Endothelial cell of umbilical vein (primary cell): Measurements from ENCODE around the gene SLC39A3. TPM values are rescaled to one million over a fixed set of nuclear protein-coding genes. Genes with fewer than 3 reads are reported as not detected.

ENCODE experiments used
- BruUV-seq: library from RNA; stranded (reverse); fragments of 400-500 nt; replicated peaks from 2 replicates; lab custom pipeline; 2021; lab: Mats Ljungman, UMichigan
- CTCF ChIA-PET: fragments of 300-600, 350-600 bp; sonication (Branson Sonifier 250); formaldehyde crosslinking; loops from one replicate; lab custom pipeline; 2021; ENCODE audit warnings: antibody characterized with exemption, inconsistent platforms; lab: Charles Lee
- POLR2A ChIA-PET: fragments of 300-600, 350-600 bp; sonication (Branson Sonifier 250); formaldehyde crosslinking; loops from one replicate; lab custom pipeline; 2021; ENCODE audit warnings: antibody characterized with exemption, inconsistent platforms; lab: Charles Lee
- DNase-seq: peaks from one replicate; pipeline ENCODE4 v3.0.0-alpha.2; 2011; ENCODE audit warnings: low read depth, low spot score
- FAIRE-seq: peaks from 2 replicates; lab custom pipeline; 2011; peaks lifted over from hg19 to GRCh38; lab: Jason Lieb, UNC
- H2AFZ ChIP-seq: 2 replicates; pipeline ENCODE4 v1.6.0; 2012; ENCODE audit warnings: low read depth, low read length, control low read depth, inconsistent platforms
- H3K27ac ChIP-seq: 2 replicates; pipeline ENCODE4 v1.5.1; 2011; ENCODE audit warnings: low read depth, mild to moderate bottlenecking, control low read depth, low read length, moderate library complexity; ENCODE audit not compliant: insufficient read depth
- H3K27me3 ChIP-seq, 2 experiments: 2 replicates each; pipeline versions ENCODE4 v1.6.0 to v1.6.1; 2011; ENCODE audit warnings: low read length in 2 of 2, mixed read lengths in 1 of 2; ENCODE audit not compliant: control insufficient read depth in 2 of 2, insufficient read depth in 2 of 2
- H3K36me3 ChIP-seq, 2 experiments: 2 replicates in 1 of 2; 3 replicates in 1 of 2; pipeline ENCODE4 v1.5.1; 2011; ENCODE audit warnings: low read length in 2 of 2, mild to moderate bottlenecking in 1 of 2, moderate library complexity in 1 of 2; ENCODE audit not compliant: control insufficient read depth in 2 of 2, insufficient read depth in 2 of 2; ENCODE audit errors: extremely low read depth in 1 of 2
- H3K4me1 ChIP-seq: 3 replicates; pipeline ENCODE4 v1.5.1; 2011; ENCODE audit warnings: mild to moderate bottlenecking, low read length; ENCODE audit not compliant: control insufficient read depth, insufficient read depth; ENCODE audit errors: extremely low read depth
- H3K4me2 ChIP-seq: 2 replicates; pipeline ENCODE4 v1.6.1; 2011; ENCODE audit warnings: low read length, control low read depth, mixed read lengths; ENCODE audit not compliant: insufficient read depth
- H3K4me3 ChIP-seq, 3 experiments: fragments of 200-600 bp in 1 of 3; sonication (generic), shearing (Covaris generic) in 1 of 3; replicated peaks in 1 of 3; 2 replicates each; pipeline ENCODE4 v1.5.1; 2011 to 2016; ENCODE audit warnings: control low read depth in 3 of 3, low read length in 3 of 3, mild to moderate bottlenecking in 2 of 3, inconsistent platforms in 1 of 3, low read depth in 1 of 3, moderate library complexity in 1 of 3; ENCODE audit not compliant: insufficient read depth in 1 of 3
- H3K79me2 ChIP-seq: 2 replicates; pipeline ENCODE4 v1.6.0; 2012; ENCODE audit warnings: low read length, inconsistent platforms; ENCODE audit not compliant: control insufficient read depth, insufficient read depth
- H3K9ac ChIP-seq: replicated peaks from 2 replicates; pipeline ENCODE3; 2011; ENCODE audit warnings: low read length, control low read depth; ENCODE audit not compliant: insufficient read depth; ENCODE audit errors: extremely low read depth
- H3K9me1 ChIP-seq: replicated peaks from 3 replicates; pipeline ENCODE4 v1.6.0; 2011; ENCODE audit warnings: mild to moderate bottlenecking, low read length; ENCODE audit not compliant: control insufficient read depth, insufficient read depth; ENCODE audit errors: extremely low read depth
- H3K9me3 ChIP-seq: replicated peaks from 2 replicates; pipeline ENCODE4 v1.5.1; 2012; ENCODE audit warnings: low read length, inconsistent platforms; ENCODE audit not compliant: control insufficient read depth, insufficient read depth
- H4K20me1 ChIP-seq: replicated peaks from 2 replicates; pipeline ENCODE3; 2011; ENCODE audit warnings: mild to moderate bottlenecking, low read length; ENCODE audit not compliant: control insufficient read depth, insufficient read depth; ENCODE audit errors: extremely low read depth
- CTCF ChIP-seq, 2 donors: IDR thresholded peaks; 1 replicate in 1 of 2; 2 replicates in 1 of 2; pipeline ENCODE4 v1.5.1; 2011; ENCODE audit warnings: low read length in 2 of 2, mild to moderate bottlenecking in 2 of 2, moderate library complexity in 2 of 2, control low read depth in 1 of 2, inconsistent platforms in 1 of 2, low read depth in 1 of 2; ENCODE audit not compliant: insufficient read depth in 1 of 2; ENCODE audit errors: extremely low read depth in 1 of 2
- FOS ChIP-seq: IDR thresholded peaks from 2 replicates; pipeline ENCODE4 v1.6.1; 2011; ENCODE audit warnings: mild to moderate bottlenecking, low read length, moderate library complexity, borderline replicate concordance; ENCODE audit not compliant: insufficient read depth
- GATA2 ChIP-seq: IDR thresholded peaks from 2 replicates; pipeline ENCODE4 v1.7.0; 2011; ENCODE audit warnings: low read depth, mild to moderate bottlenecking, moderate library complexity, mixed read lengths, low read length; ENCODE audit not compliant: insufficient read length, insufficient read depth
- MAX ChIP-seq: IDR thresholded peaks from 2 replicates; pipeline ENCODE4 v1.6.1; 2011; ENCODE audit not compliant: insufficient read depth, insufficient read length
- POLR2A ChIP-seq: IDR thresholded peaks from 2 replicates; pipeline ENCODE4 v1.6.1; 2012; ENCODE audit warnings: low read depth, mild to moderate bottlenecking, control low read depth, low read length
- POLR2AphosphoS5 ChIP-seq: IDR thresholded peaks from 2 replicates; pipeline ENCODE4 v1.6.1; 2012; ENCODE audit warnings: low read depth, mild to moderate bottlenecking, control low read depth, low read length, moderate library complexity; ENCODE audit not compliant: insufficient read depth
- dilution Hi-C: fragments of 300-500 bp; cut with MboI; formaldehyde crosslinking; loops from one replicate; pipeline ENCODE4 v1.15.0; 2019; ENCODE audit warnings: low sequenced_read_pairs; ENCODE audit not compliant: extremely low pct_ligation_motif_present
- intact Hi-C: fragments of 100-400 bp; cut with micrococcal nuclease; formaldehyde crosslinking; loops from one replicate; pipeline ENCODE4 v1.10.0; 2022
- polyA plus RNA-seq, 4 experiments: library from polyadenylated mRNA; depleted of rRNA in 3 of 4; stranded (reverse) in 3 of 4; unstranded in 1 of 4; fragments of >200 nt; gene quantifications; 2 replicates each; pipeline versions ENCODE4 v1.2.1 to v1.2.3, GENCODE V29; 2011 to 2012; ENCODE audit warnings: missing spikeins in 1 of 4
- total RNA-seq: library from RNA; stranded (reverse); gene quantifications from 2 replicates; pipeline ENCODE4 v1.2.3, GENCODE V29; 2021

The SLC39A3 gene
- total and polyA plus RNA-seq, 2 donors (not counting 3 experiments of a cell fraction or from before 2014, with no cell fraction given): 28.0 to 43.1 TPM

GRCh38 chr19:2734589-2735288 is 5.1 kb downstream of the SLC39A3 start:
- POLR2A ChIA-PET: no interaction called here
- Histone ChIP-seq H3K4me3 (no peak overlapping the region), H3K9me1 (no peaks in the 10 kb centered on the region), H3K9ac (no peak overlapping the region), H4K20me1 (no peaks in the 10 kb centered on the region), H3K4me1 (peaks cover 6% of the 10 kb centered on the region), H3K27me3 (no peaks in the 10 kb centered on the region), H3K79me2 (peaks cover 5% of the 10 kb centered on the region), H3K4me2 (no peak overlapping the region), H3K36me3 (peaks cover 0 to 9% of the 10 kb centered on the region in 2 experiments), H3K27ac (no peak overlapping the region), H3K9me3 (no peaks in the 10 kb centered on the region), H2AFZ (no peak overlapping the region)
- intact Hi-C loops: no loop called here
- DNase-seq (no peak), FAIRE-seq (no peak)
- no peak for TF ChIP-seq GATA2
- TF ChIP-seq FOS: no peak
- TF ChIP-seq POLR2AphosphoS5: no peak
- TF ChIP-seq MAX: no peak
- no peak for TF ChIP-seq POLR2A
- no TSS peak for BruUV-seq
- dilution Hi-C loops: no loop called here
- CTCF ChIA-PET: interaction anchor here (0.5 kb wide), 1 partner anchor 11 kb away, joined by 3 read pairs; no protein-coding TSS in a partner anchor

GRCh38 chr19:2733930-2734588 is 5.8 kb downstream of the SLC39A3 start:
- Histone ChIP-seq H3K4me2 (no peak overlapping the region), H3K79me2 (peaks cover under 1% of the 10 kb centered on the region), H3K27ac (no peak overlapping the region), H3K4me1 (peaks cover 1% of the 10 kb centered on the region), H3K9me1 (no peaks in the 10 kb centered on the region), H3K27me3 (no peaks in the 10 kb centered on the region), H3K36me3 (peaks cover 0 to 9% of the 10 kb centered on the region in 2 experiments), H3K9me3 (no peaks in the 10 kb centered on the region), H4K20me1 (no peaks in the 10 kb centered on the region), H2AFZ (no peak overlapping the region), H3K4me3 (no peak overlapping the region), H3K9ac (no peak overlapping the region)
- BruUV-seq: no TSS peak
- DNase-seq (no peak), FAIRE-seq (no peak)
- POLR2A ChIA-PET: no interaction called here
- TF ChIP-seq FOS (no peak), CTCF (IDR thresholded peaks at IDR 0.05; ENCODE audit: extremely low read depth in 1 of 2, insufficient read depth in 1 of 2, low read depth in 1 of 2, low read length in 2 of 2) (no peak)
- CTCF ChIA-PET: no interaction called here
- intact Hi-C loops (no loop called here), dilution Hi-C loops (no loop called here)
